Measurements from ENCODE around the gene KIF2C. TPM values are rescaled to one million over a fixed set of nuclear protein-coding genes. Genes with fewer than 3 reads are reported as not detected.

The KIF2C gene
- polyA plus RNA-seq, 1 of the 3 experiments (the other 2 are of a cell fraction): 20.7 TPM

GRCh38 chr1:44787506-44787905 lies 47.9 kb downstream of the KIF2C start (continued):
- TF ChIP-seq, protein P1, sequence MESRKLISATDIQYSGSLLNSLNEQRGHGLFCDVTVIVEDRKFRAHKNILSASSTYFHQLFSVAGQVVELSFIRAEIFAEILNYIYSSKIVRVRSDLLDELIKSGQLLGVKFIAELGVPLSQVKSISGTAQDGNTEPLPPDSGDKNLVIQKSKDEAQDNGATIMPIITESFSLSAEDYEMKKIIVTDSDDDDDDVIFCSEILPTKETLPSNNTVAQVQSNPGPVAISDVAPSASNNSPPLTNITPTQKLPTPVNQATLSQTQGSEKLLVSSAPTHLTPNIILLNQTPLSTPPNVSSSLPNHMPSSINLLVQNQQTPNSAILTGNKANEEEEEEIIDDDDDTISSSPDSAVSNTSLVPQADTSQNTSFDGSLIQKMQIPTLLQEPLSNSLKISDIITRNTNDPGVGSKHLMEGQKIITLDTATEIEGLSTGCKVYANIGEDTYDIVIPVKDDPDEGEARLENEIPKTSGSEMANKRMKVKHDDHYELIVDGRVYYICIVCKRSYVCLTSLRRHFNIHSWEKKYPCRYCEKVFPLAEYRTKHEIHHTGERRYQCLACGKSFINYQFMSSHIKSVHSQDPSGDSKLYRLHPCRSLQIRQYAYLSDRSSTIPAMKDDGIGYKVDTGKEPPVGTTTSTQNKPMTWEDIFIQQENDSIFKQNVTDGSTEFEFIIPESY (IDR thresholded peaks at IDR 0.05; ENCODE audit: borderline replicate concordance, low read depth): no peak

DNA sequence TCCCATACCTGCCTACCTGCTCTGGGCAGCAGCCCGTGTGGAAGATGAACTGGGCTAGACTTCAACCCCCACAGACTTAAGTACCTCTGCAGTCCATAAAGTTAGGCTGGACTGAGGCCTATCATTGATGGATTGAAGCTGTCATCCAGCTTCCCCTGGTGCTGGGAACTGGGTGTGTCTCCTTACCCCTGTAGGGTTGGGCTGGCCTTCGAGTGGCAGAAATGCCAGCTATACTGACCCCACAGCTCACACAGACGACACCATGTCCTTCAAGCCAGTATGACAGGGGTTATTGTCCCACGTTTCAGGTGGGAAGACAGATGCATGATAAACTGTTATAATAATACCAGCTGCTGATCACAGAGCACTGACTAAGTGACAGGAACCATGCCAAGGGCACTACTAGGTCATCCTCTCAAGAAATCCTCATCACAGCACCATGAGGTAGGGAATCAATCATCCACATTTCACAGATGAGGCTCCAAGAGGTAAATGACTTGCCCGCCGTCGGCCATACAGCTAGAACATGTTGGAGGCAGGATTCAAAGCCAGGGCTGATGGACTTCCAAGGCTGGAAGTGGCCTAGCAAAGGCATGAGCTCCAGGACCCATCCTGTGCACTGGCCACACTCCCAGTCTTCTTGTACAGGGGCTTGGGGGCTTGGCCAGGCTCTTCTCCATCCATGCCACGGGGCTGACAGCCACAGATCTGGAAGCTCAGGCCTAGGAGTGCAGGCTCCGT lies 48.7 kb downstream of the KIF2C start, which contains the start of gene BEST4:
Gene BEST4, minus strand, starts transcription at position 51 of the 741 bp plus-strand sequence. CDS start 465 bp downstream, outside the sequence.
- Histone ChIP-seq H3K9ac (no peak within 1 kb of the TSS), H3K27me3 (ENCODE audit: insufficient read depth) (no peaks in the 10 kb centered on the region), H4K20me1 (ENCODE audit: insufficient read depth) (no peaks in the 10 kb centered on the region), H3K4me2 (no peak within 1 kb of the TSS), H3K27ac (ENCODE audit: low read depth in 2 of 2, low read length in 1 of 2) (no peak within 1 kb of the TSS), H3K9me2 (no peaks in the 10 kb centered on the region), H3K4me1 (ENCODE audit: control insufficient read depth in 1 of 2, insufficient read depth in 2 of 2, low read depth in 1 of 2, low read length in 1 of 2) (peaks cover 0 to 9% of the 10 kb centered on the region in 2 experiments; a peak in 1 of 4 replicates), H3K4me3 (ENCODE audit: low read depth in 2 of 2, low read length in 1 of 2) (no peak within 1 kb of the TSS), H3F3A (replicated peaks; ENCODE audit: insufficient read depth) (peaks cover 4% of the 10 kb centered on the region), H3K9me3 (no peaks in the 10 kb centered on the region), H3K79me2 (ENCODE audit: insufficient read depth) (no peaks in the 10 kb centered on the region), H2AFZ (ENCODE audit: low read depth) (no peak within 1 kb of the TSS), H3K36me3 (replicated peaks in 1 of 2; ENCODE audit: control insufficient read depth in 1 of 2, insufficient read depth in 2 of 2, low read length in 1 of 2) (no peaks in the 10 kb centered on the region)
- ChIA-PET CTCF (interaction anchor here (0.7 to 1.3 kb wide), 4 partner anchors 10 to 515 kb away, joined by 3 to 5 read pairs (median 4); no protein-coding TSS in a partner anchor), POLR2A (interaction anchor here (1.2 to 1.6 kb wide), 3 partner anchors 12 to 26 kb away, joined by 3 to 7 read pairs (median 5); partner anchors contain the start of genes PLK3 and RPS8)
- TF ChIP-seq EP300 (IDR thresholded peaks at IDR 0.05; ENCODE audit: borderline replicate concordance in 1 of 2, low read depth in 1 of 2, low read length in 1 of 2) (no peak), TEAD4 (IDR thresholded peaks at IDR 0.05; ENCODE audit: borderline replicate concordance, insufficient read depth) (no peak), POLR2AphosphoS5 (IDR thresholded peaks at IDR 0.05; ENCODE audit: low read depth, low read length) (no peak), RXRA (IDR thresholded peaks at IDR 0.05; ENCODE audit: borderline replicate concordance, low read depth) (no peak), RAD21 (IDR thresholded peaks at IDR 0.05; ENCODE audit: low read length) (no peak), YY1 (IDR thresholded peaks at IDR 0.05; ENCODE audit: low read depth) (no peak), USF1 (IDR thresholded peaks at IDR 0.05; ENCODE audit: borderline replicate concordance, low read depth) (no peak), USF2 (IDR thresholded peaks at IDR 0.05; ENCODE audit: borderline replicate concordance, low read depth, low read length) (no peak)
- TF ChIP-seq, protein P2, sequence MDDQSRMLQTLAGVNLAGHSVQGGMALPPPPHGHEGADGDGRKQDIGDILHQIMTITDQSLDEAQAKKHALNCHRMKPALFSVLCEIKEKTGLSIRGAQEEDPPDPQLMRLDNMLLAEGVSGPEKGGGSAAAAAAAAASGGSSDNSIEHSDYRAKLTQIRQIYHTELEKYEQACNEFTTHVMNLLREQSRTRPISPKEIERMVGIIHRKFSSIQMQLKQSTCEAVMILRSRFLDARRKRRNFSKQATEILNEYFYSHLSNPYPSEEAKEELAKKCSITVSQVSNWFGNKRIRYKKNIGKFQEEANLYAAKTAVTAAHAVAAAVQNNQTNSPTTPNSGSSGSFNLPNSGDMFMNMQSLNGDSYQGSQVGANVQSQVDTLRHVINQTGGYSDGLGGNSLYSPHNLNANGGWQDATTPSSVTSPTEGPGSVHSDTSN (IDR thresholded peaks at IDR 0.05): no peak
- TF ChIP-seq, protein P3, sequence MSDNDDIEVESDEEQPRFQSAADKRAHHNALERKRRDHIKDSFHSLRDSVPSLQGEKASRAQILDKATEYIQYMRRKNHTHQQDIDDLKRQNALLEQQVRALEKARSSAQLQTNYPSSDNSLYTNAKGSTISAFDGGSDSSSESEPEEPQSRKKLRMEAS (IDR thresholded peaks at IDR 0.05; ENCODE audit: low read depth): no peak
- no peak for DNase-seq
- 93% methylated on average over 9 of the region's 9 CpGs for WGBS (ENCODE audit: low lambda C conversion rate)
